ENCODE measurements around the gene SEC24B.

DNA sequence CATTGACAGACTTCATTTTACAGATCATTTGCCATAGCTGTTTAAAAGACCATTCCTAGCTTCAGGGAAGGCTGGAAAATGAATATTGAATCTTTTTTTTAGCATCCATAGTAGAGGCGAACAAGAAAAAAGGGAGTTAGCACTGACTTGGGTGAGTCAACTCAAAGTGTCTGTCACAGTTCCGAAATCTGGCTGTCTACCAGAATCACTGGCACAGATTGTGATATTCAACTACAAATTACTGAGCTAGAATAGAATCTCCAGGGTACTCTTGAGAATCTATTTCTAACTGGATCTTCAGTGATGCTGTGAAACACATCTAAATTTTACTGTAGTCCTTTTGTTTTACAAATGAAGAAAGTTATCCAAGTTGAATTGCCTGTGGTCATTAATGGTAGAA, 31.5 kb downstream of the SEC24B start:
- no peak for TF ChIP-seq POLR2A (IDR thresholded peaks at IDR 0.05)
- TF ChIP-seq, protein P1, sequence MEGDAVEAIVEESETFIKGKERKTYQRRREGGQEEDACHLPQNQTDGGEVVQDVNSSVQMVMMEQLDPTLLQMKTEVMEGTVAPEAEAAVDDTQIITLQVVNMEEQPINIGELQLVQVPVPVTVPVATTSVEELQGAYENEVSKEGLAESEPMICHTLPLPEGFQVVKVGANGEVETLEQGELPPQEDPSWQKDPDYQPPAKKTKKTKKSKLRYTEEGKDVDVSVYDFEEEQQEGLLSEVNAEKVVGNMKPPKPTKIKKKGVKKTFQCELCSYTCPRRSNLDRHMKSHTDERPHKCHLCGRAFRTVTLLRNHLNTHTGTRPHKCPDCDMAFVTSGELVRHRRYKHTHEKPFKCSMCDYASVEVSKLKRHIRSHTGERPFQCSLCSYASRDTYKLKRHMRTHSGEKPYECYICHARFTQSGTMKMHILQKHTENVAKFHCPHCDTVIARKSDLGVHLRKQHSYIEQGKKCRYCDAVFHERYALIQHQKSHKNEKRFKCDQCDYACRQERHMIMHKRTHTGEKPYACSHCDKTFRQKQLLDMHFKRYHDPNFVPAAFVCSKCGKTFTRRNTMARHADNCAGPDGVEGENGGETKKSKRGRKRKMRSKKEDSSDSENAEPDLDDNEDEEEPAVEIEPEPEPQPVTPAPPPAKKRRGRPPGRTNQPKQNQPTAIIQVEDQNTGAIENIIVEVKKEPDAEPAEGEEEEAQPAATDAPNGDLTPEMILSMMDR (IDR thresholded peaks at IDR 0.05), result no peak

Measured in adrenal gland (tissue), 5 donors.